GM21786 (cell line): ENCODE results near the gene CRELD2.
A peak's percentile ranks its signal among the peaks of the same experiment; 100 is the strongest.

Experiments
- ATAC-seq: cut with Tn5 transposase; IDR thresholded peaks from one replicate; pipeline ENCODE4 v1.9.1; 2021; ENCODE audit not compliant: unreplicated experiment

CRELD2 gene

DNA sequence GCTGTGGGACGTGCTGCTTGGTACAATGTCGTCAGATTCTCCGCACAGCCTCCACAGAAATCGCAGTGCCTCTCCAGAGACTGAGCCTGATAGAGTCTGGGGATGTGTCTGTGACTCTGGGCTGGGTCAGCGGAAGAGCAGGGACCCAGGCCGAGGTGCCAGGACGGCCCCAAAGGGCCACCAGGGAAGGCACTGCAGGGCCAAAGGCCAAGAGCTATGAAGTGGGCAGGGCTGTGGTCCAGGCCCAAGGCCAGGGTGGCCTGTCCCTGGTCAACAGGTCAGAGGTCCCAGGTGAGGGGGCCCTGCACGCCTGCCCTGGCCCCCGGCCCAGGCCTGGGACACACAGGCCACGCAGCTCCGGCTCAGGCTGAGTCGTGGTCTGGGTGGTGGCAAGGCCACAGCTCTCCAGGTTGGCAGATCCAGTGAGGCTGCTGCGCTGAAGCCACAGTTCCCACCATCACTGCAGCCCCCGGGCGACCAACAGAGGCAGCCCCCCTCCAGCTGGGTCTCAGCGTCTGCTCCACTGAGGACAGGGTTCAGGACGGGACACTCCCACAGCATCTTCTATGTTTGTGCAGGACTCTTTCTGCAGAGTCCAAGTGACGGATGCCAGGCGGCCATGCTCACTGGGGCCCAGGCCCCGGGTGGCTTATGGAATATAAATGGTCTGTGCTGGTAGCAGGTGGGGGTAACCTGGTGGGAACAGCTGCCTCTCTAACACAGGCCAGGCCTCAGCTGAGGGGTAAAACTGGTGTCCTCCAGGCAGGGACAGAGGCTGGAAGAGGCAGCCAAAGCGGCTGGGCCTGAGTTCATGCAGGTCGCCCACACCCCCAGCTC, 37.4 kb downstream of the CRELD2 start:
- ATAC-seq, result no peak

GRCh38 chr22:49956418-49956770, 38.0 kb downstream of the CRELD2 start:
- ATAC-seq, result no peak

DNA sequence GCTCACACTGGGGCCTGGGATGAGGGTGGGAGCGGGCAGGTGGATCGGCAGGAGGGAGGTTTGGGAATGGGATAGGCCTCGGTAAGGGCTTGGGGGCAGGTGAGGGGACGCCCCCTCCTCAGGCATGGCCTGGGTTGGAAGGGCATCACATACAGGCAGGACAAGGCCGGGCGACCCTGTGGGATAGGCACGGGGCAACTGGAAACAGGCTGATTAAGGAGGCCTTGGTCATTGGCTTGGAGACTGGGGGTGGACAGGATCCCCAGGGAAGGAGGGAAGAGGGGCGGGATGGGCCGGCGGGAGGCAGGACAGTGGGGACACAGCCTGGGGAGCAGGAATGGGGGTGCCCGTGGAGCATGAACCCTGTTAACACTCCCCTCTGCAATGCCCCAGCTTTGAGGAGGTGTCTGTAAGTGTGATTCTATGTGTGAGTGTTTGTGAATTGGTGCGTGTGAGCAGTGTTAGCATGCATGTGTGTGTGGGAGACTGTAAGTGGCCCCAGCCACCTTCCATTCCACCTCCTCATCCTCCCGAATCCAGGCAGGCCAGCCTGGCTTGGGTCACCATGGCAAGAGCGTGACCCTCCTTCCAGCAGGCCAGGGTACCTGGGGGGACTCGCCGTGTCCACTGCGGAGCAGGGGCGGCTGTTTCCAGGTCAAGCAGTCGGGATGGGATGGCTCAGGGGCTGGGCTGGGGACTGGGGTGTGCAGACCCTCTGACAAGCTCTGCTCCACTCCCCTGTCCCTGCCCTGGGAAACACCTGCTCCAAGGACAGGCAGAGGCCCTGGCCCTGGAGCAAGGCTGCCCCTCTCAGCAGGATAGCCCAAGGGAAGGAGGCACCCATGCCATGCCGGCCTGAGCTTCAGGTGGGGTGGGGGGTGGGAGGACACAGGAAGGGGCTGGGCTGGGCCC, 38.7 kb downstream of the CRELD2 start:
- no peak for ATAC-seq

GRCh38 chr22:49957826-49958365, 39.5 kb downstream of the CRELD2 start:
- no peak for ATAC-seq

- ATAC-seq, result no peak
Measured at GRCh38 chr22:49958366-49958921, 40.0 kb downstream of the CRELD2 start.

DNA sequence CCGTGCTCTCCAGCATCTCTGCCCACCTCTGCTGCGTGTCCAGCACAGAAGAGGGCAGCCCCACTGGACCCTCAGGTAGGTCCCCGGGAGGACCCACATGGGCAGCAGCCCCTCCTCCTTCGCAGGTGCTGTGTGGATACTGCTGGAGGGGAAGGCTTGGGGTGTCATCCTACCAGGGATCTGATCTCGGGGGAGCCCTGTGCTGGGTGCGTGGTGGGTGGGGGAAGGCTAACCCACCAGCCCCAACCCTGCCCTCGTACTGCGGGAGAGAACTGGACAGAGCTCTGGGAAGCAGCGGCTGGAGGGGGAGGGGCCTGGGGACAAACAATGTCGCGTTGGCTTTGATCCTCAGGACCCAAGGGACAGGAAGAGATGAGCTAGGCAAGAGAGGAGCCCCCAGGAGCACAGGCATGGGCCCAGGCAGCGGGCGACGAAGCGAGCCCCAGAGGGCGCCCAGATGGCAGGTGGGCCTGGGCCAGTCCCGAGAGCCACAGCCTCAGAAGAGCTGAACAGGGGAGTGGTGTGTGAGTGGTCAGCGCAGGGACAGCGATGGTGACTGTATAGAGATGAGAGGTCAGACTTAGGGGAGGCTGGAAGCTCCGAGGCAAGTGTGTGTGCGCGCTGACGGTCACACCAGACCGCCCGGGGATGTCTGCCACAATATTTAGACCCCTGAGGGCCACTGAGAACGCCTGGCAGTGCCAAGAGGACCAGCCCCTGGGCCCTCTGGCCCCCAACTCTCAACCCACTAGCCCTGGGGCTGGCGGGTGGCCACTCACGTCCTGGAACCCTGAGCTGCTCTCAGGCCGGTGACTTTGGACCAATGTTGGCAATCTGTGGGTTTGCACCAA, 40.7 kb downstream of the CRELD2 start:
- no peak for ATAC-seq

DNA sequence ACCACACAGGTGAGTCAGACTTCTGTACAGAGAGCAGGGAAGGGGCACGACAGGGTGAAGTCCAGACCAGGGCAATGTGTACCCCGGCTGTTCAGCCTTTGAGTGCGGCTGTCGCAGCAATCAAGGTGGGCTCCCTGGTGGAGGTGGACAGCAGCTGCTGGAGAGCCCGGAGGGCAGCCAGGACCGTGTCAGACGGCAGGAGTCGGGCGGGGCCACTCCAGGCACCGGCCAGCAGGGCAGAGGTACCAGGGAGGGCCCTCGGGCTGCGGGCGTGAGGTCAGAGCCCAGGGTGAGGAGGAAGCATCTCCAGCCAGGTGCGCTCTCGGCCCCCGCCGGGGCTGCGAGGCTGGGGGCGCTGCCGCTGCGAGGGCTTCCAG, 41.3 kb downstream of the CRELD2 start:
- no peak for ATAC-seq

GRCh38 chr22:49960159-49961004, 41.9 kb downstream of the CRELD2 start, which contains the start of gene PIM3:
TSS of gene PIM3 (plus strand) at chr22:49960772. CDS start at chr22:49960948, 176 bp downstream.
- peak; percentile 57 for ATAC-seq

DNA sequence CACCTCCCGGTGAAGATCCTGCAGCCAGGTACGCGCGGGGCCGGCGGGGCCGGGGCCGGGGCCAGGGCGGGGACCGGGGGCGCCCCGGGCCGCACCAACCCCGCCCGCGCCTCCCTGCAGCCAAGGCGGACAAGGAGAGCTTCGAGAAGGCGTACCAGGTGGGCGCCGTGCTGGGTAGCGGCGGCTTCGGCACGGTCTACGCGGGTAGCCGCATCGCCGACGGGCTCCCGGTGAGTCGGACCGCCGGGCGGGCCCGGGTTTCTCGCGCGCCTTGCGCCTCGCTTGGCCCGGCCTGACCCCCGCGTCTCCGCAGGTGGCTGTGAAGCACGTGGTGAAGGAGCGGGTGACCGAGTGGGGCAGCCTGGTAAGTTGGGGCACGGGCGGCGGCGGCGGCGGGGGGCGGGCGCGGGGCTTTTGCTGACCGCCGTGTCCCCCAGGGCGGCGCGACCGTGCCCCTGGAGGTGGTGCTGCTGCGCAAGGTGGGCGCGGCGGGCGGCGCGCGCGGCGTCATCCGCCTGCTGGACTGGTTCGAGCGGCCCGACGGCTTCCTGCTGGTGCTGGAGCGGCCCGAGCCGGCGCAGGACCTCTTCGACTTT, 42.7 kb downstream of the CRELD2 start:
- ATAC-seq, result no peak

GRCh38 chr22:49961601-49962011, 43.2 kb downstream of the CRELD2 start:
- no peak for ATAC-seq

DNA sequence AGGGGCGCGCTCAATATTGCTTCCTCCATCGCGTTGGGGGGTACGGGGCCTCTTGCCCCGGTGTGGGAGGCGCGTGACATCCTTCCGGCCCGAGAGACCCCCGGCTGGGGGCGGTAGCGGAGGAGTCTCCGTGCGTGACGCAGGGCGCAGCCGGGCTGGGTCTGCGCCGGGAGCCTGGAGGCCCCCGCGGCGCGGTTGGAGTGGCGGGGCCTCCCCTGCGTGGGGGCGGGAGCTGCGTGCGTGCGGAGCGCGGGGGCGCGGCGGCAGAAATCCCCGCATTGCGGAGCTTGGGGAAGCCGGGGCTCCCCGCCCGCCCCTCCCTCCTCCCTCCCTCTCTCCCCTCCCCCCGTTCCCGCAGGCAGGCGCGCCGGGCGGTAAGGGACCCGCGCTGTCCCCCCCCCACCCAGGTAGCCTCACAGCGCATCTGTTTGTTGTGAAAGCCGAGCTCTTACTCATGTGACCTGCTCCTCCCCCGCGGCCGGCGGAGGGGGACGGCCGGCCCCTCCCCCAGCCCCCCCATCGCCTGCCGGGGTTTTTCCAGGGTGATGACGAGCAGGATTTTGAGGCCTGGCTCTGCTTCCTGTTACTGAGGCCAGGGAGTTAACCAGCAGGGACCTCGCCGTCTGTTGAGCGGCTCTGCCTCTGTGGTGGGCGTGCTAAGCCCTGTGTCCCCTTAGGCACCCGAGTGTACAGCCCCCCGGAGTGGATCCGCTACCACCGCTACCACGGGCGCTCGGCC, 43.7 kb downstream of the CRELD2 start:
- no peak for ATAC-seq

- no peak for ATAC-seq
Measured at GRCh38 chr22:49962751-49963646, 44.6 kb downstream of the CRELD2 start.

GRCh38 chr22:49963647-49964026, 45.2 kb downstream of the CRELD2 start:
- ATAC-seq, result no peak

- no peak for ATAC-seq
Measured at GRCh38 chr22:49964136-49965090, 46.0 kb downstream of the CRELD2 start.

- no peak for ATAC-seq
Measured at GRCh38 chr22:49965091-49966040, 46.9 kb downstream of the CRELD2 start.
